Caco-2 (cell line): ENCODE results near the gene HOXD8. TPM values are rescaled to one million over a fixed set of nuclear protein-coding genes. Genes with fewer than 3 reads are reported as not detected.

Source experiments
- BruUV-seq: library from RNA; stranded (reverse); fragments of 400-500 nt; replicated peaks from 2 replicates; lab custom pipeline; 2021; lab: Mats Ljungman, UMichigan
- CTCF ChIA-PET: fragments of 300-600 bp; sonication (Branson Sonifier 250); formaldehyde crosslinking; loops from one replicate; lab custom pipeline; 2022; ENCODE audit warnings: antibody characterized with exemption; lab: Charles Lee
- POLR2A ChIA-PET: fragments of 300-600 bp; sonication (Branson Sonifier 250); formaldehyde crosslinking; loops from one replicate; lab custom pipeline; 2022; ENCODE audit warnings: antibody characterized with exemption; lab: Charles Lee
- DNase-seq, 2 experiments: peaks; one replicate each; pipeline versions ENCODE4 v3.0.0 to v3.0.0-alpha.2; 2020 to 2022
- H3K27me3 ChIP-seq: replicated peaks from 2 replicates; pipeline ENCODE4 v1.6.0; 2011; ENCODE audit warnings: low read length; ENCODE audit not compliant: control insufficient read depth, insufficient read depth
- H3K36me3 ChIP-seq: 2 replicates; pipeline ENCODE4 v1.5.1; 2011; ENCODE audit warnings: low read length; ENCODE audit not compliant: control insufficient read depth, insufficient read depth
- H3K4me1 ChIP-seq: fragments of 250-450 bp; sonication (Bioruptor Pico); 2 replicates; pipeline ENCODE4 v1.5.1; 2020; ENCODE audit warnings: mild to moderate bottlenecking
- H3K4me3 ChIP-seq: 2 replicates; pipeline ENCODE4 v1.5.1; 2011; ENCODE audit warnings: low read depth, mild to moderate bottlenecking, control low read depth, low read length
- H3K9me3 ChIP-seq: fragments of 250-450 bp; sonication (Bioruptor Pico); 2 replicates; pipeline ENCODE4 v1.5.1; 2020; ENCODE audit warnings: mild to moderate bottlenecking, moderate library complexity
- H3K27ac Mint-ChIP-seq: one replicate; pipeline ENCODE4 v1.8.0; 2022; ENCODE audit warnings: mixed read lengths; ENCODE audit not compliant: unreplicated experiment
- H3K27me3 Mint-ChIP-seq: one replicate; pipeline ENCODE4 v1.8.0; 2022; ENCODE audit warnings: mixed read lengths; ENCODE audit not compliant: insufficient read depth, unreplicated experiment
- H3K36me3 Mint-ChIP-seq: one replicate; pipeline ENCODE4 v1.8.0; 2022; ENCODE audit warnings: mild to moderate bottlenecking, mixed read lengths; ENCODE audit not compliant: insufficient read depth, unreplicated experiment
- H3K4me1 Mint-ChIP-seq: one replicate; pipeline ENCODE4 v1.8.0; 2022; ENCODE audit warnings: low read depth, mixed read lengths; ENCODE audit not compliant: unreplicated experiment
- H3K4me3 Mint-ChIP-seq: one replicate; pipeline ENCODE4 v1.8.0; 2022; ENCODE audit warnings: mild to moderate bottlenecking, moderate library complexity, mixed read lengths; ENCODE audit not compliant: unreplicated experiment
- H3K9me3 Mint-ChIP-seq: one replicate; pipeline ENCODE4 v1.8.0; 2022; ENCODE audit warnings: mixed read lengths; ENCODE audit not compliant: unreplicated experiment
- intact Hi-C: fragments of 100-400 bp; cut with micrococcal nuclease; formaldehyde crosslinking; loops from one replicate; pipeline ENCODE4 v1.10.0; 2022; ENCODE audit not compliant: unreplicated experiment
- total RNA-seq: library from RNA; stranded (reverse); gene quantifications from 2 replicates; pipeline ENCODE4 v1.2.3, GENCODE V29; 2022
- TF ChIP-seq, protein P1 (sequence below), 2 experiments: fragments of 200-600 bp in 1 of 2; IDR thresholded peaks; 1 replicate in 1 of 2; 2 replicates in 1 of 2; pipeline versions ENCODE4 v1.5.1 to v1.8.0; 2011 to 2022; ENCODE audit warnings: antibody characterized with exemption in 1 of 2, control low read depth in 1 of 2, inconsistent platforms in 1 of 2, low read depth in 1 of 2, low read length in 1 of 2, mild to moderate bottlenecking in 1 of 2, moderate library complexity in 1 of 2; ENCODE audit not compliant: insufficient read depth in 1 of 2, severe bottlenecking in 1 of 2, unreplicated experiment in 1 of 2

The HOXD8 gene
- total RNA-seq, 1 experiment from 2014 or later = not detected

DNA sequence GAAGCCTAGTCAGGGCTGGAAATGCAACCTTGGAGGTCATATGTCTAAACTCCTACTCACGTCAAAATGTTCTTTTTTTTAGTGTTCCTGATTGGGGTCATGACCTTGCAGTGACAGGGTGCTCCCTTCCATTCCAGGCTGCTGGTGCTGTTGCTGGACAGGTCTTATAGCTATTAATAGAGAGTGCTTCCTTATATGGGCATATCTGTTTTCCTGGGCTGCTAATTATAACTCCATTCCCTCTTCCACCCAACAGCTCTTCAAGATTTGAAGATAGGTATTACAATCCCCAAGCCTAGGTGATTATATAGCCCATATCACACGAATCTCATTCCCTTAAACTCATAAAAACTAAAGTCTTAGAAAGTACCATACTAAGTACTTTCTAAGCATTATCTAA is 40.2 kb downstream of the HOXD8 start:
- TF ChIP-seq, protein P1, sequence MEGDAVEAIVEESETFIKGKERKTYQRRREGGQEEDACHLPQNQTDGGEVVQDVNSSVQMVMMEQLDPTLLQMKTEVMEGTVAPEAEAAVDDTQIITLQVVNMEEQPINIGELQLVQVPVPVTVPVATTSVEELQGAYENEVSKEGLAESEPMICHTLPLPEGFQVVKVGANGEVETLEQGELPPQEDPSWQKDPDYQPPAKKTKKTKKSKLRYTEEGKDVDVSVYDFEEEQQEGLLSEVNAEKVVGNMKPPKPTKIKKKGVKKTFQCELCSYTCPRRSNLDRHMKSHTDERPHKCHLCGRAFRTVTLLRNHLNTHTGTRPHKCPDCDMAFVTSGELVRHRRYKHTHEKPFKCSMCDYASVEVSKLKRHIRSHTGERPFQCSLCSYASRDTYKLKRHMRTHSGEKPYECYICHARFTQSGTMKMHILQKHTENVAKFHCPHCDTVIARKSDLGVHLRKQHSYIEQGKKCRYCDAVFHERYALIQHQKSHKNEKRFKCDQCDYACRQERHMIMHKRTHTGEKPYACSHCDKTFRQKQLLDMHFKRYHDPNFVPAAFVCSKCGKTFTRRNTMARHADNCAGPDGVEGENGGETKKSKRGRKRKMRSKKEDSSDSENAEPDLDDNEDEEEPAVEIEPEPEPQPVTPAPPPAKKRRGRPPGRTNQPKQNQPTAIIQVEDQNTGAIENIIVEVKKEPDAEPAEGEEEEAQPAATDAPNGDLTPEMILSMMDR (IDR thresholded peaks at IDR 0.05; ENCODE audit: insufficient read depth in 1 of 2, low read depth in 1 of 2, low read length in 1 of 2, severe bottlenecking in 1 of 2, unreplicated experiment in 1 of 2) = no peak
- Histone ChIP-seq H3K36me3 (no peaks in the 10 kb centered on the region), H3K9me3 (no peaks in the 10 kb centered on the region), H3K4me1 (peaks cover 7% of the 10 kb centered on the region; the same call in 1 of the 2 replicates), H3K4me3 (no peak overlapping the region), H3K27me3 (no peaks in the 10 kb centered on the region)
- H3K36me3 Mint-ChIP-seq = no peaks in the 10 kb centered on the region
- no TSS peak for BruUV-seq
- H3K27ac Mint-ChIP-seq = no peak overlapping the region
- CTCF ChIA-PET = no interaction called here
- no peak overlapping the region for H3K4me3 Mint-ChIP-seq
- peaks cover 6% of the 10 kb centered on the region for H3K27me3 Mint-ChIP-seq
- H3K9me3 Mint-ChIP-seq = no peaks in the 10 kb centered on the region
- DNase-seq = no peak
- intact Hi-C loops = no loop called here
- POLR2A ChIA-PET = no interaction called here
- no peaks in the 10 kb centered on the region for H3K4me1 Mint-ChIP-seq

DNA sequence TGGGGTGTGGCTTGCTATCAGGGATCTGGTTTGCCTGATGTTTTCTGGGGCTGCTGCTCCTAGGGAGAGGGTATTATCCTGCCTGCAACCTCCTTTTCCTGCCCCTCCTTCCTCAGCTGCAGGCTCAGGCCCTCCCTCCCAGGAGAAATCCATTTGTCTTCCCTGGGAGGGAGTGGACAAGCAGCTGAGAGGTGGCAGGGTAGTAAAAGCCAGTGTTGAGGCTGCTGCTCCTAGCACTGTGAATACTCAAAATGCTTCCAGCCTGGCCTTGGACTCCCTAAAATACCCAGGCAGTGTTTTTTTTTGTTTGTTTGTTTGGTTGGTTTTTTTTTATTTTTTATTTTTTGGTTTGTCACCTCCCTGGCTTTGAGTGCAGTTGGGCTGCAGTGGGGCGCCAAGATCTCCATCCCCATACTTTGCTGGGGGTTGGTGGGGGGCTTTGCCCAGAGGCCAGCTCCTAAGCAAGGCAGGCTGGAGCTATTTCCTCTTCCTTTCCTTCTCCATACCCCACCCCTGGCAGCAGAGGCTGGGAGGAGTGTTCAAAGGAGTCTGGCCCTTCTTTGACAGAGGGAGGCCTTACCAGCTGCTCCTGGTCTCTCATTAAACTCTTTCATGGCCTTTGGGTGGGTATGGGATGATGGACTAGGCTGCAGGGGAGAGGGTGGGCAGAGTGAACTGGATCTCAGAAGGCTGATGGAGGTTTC is 41.2 kb downstream of the HOXD8 start:
- H3K4me1 Mint-ChIP-seq = no peaks in the 10 kb centered on the region
- intact Hi-C loops = no loop called here
- no peaks in the 10 kb centered on the region for H3K36me3 ChIP-seq
- H3K9me3 ChIP-seq = no peaks in the 10 kb centered on the region
- ChIA-PET CTCF (no interaction called here), POLR2A (no interaction called here)
- no peak overlapping the region for H3K4me3 ChIP-seq
- H3K27me3 Mint-ChIP-seq = peaks cover 6% of the 10 kb centered on the region
- BruUV-seq = no TSS peak
- no peak overlapping the region for H3K27ac Mint-ChIP-seq
- TF ChIP-seq, protein P1 (IDR thresholded peaks at IDR 0.05; ENCODE audit: insufficient read depth in 1 of 2, low read depth in 1 of 2, low read length in 1 of 2, severe bottlenecking in 1 of 2, unreplicated experiment in 1 of 2) = no peak
- no peaks in the 10 kb centered on the region for H3K36me3 Mint-ChIP-seq
- DNase-seq = no peak
- no peaks in the 10 kb centered on the region for H3K9me3 Mint-ChIP-seq
- H3K4me3 Mint-ChIP-seq = no peak overlapping the region
- H3K4me1 ChIP-seq = peaks cover 7% of the 10 kb centered on the region; the same call in 1 of the 2 replicates
- no peaks in the 10 kb centered on the region for H3K27me3 ChIP-seq

DNA sequence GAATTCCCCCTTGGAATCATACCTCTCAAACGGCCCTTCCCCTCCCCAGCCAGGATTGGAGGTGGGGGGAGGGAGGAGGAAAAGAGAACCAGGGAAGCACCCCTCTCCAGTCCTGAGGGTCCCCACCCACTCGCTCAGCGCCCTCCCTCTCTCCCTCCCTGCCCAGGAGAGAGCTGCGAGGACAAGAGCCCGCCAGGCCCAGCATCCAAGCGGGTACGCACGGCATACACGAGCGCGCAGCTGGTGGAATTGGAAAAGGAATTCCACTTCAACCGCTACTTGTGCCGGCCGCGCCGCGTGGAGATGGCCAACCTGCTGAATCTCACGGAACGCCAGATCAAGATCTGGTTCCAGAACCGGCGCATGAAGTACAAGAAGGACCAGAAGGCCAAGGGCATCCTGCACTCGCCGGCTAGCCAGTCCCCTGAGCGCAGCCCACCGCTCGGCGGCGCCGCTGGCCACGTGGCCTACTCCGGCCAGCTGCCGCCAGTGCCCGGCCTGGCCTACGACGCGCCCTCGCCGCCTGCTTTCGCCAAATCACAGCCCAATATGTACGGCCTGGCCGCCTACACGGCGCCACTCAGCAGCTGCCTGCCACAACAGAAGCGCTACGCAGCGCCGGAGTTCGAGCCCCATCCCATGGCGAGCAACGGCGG is 42.0 kb downstream of the HOXD8 start:
- ChIA-PET POLR2A (no interaction called here), CTCF (no interaction called here)
- peaks cover 7% of the 10 kb centered on the region; the same call in 1 of the 2 replicates for H3K4me1 ChIP-seq
- BruUV-seq = no TSS peak
- H3K36me3 Mint-ChIP-seq = no peaks in the 10 kb centered on the region
- no peaks in the 10 kb centered on the region for H3K9me3 Mint-ChIP-seq
- H3K4me3 Mint-ChIP-seq = no peak overlapping the region
- no peak overlapping the region for H3K4me3 ChIP-seq
- no peaks in the 10 kb centered on the region for H3K27me3 ChIP-seq
- H3K27ac Mint-ChIP-seq = no peak overlapping the region
- peaks cover 6% of the 10 kb centered on the region for H3K27me3 Mint-ChIP-seq
- DNase-seq = no peak
- TF ChIP-seq, protein P1 (IDR thresholded peaks at IDR 0.05; ENCODE audit: insufficient read depth in 1 of 2, low read depth in 1 of 2, low read length in 1 of 2, severe bottlenecking in 1 of 2, unreplicated experiment in 1 of 2) = no peak
- H3K4me1 Mint-ChIP-seq = no peaks in the 10 kb centered on the region
- H3K36me3 ChIP-seq = no peaks in the 10 kb centered on the region
- H3K9me3 ChIP-seq = no peaks in the 10 kb centered on the region
- intact Hi-C loops = no loop called here
